GM21717 (cell line): ENCODE data around the gene KCNH5.

ENCODE experiments used
- ATAC-seq: cut with Tn5 transposase; IDR thresholded peaks from one replicate; pipeline ENCODE4 v1.9.1; 2021; ENCODE audit warnings: mild to moderate bottlenecking, moderate library complexity; ENCODE audit not compliant: unreplicated experiment

Gene KCNH5

DNA sequence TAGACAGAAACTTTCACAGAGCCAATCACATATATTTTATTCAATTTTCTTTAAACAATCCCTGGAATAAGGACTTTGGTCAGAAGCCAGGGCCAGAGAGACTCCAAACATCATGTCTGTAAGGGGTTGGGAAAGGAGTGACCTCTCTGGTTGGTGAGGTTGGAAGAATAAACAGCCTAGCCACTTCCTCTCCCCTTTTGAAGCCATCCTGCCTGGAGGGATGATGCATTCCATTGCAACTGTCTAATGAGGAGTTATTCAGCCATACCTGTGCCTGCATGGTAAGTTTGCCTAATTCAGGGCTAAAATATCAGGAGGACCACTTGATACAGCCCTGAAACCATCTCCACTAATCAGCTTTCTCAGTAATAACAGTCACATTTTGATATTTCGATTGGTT, 299.8 kb downstream of the KCNH5 start:
- ATAC-seq, result no peak

DNA sequence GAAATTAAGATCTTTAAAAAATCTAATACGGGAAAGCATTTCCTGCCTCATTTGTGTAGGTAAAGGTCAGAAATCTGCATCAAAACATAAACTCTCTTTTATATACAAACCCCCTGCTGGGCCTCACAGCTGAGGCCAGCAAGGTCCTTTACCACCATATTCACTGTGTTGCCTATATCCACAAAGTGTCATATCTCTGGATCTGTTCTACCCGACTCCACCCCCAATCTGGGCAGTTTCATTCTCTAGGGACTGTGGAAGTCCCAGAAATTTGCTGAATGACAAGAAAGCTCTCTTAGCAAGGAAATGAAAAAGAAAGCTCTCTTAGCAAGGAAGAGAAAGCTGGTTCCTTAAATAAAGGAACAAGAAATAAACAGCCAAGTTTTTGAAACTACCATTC, 301.7 kb downstream of the KCNH5 start:
- no peak for ATAC-seq

GRCh38 chr14:62743118-62743517, 302.1 kb downstream of the KCNH5 start:
- ATAC-seq, result no peak

DNA sequence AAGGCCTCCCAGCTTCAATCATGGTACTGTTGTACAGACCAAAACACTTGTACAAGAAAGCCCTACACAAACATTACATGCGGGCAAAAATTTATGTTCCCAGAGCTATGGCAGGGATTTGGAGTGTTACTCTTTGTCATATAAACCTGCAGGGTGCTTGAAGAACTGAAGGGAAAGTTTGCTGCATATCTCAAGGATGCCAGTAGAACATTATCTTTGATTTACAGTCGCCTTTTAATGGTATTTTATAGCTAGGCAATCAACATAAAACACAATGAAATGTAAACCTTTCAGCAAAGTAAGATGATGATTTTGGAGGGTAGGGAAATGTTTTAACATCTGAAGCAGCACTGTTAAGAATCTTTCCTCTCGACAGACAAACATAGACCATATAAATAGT, 305.6 kb downstream of the KCNH5 start:
- no peak for ATAC-seq

DNA sequence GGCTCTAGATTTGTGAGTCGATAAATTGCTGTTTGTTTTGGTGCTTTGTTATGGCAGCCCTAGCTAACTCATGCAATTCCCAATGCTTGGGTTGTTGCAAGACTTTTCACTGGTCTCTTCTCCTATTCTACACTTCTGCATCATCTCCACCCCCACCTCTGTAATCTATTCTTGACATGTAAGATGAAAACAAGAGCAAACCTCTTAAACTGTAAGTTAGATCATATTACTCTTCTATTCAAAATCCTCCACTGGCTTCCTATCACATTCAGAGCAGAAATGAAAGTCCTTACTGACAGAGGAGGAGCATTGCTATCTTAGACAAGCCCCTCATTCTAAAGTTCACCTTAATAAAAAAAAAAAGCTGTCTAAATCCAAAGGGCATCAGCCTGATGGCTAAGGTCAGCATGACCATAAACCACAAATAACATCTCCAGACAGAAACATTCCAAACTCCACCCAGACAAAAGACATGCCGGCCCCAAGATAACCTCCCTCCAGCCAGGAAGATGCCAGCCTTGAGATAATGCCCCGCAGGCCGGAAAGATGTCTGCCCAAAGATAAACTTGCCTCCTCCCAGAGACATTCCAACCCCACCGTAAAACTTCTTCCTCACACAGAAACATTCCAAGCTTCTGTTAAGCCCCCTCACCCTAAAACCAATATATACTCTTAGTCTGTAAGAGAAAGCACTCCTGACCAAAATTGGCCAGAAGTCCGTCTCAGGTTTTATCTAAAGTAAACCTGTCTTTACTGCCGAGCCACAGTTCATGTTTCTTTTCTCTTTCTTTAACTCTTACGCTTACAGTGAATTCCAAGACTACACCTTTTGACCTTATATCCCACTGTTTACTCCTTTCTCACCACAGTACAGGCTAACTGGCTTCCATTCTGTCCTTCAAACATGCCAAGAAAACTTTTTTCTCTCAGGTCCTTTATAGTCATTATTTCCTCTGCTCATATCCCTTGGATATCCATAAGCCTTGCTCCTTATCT, 308.9 kb downstream of the KCNH5 start:
- ATAC-seq, result no peak

DNA sequence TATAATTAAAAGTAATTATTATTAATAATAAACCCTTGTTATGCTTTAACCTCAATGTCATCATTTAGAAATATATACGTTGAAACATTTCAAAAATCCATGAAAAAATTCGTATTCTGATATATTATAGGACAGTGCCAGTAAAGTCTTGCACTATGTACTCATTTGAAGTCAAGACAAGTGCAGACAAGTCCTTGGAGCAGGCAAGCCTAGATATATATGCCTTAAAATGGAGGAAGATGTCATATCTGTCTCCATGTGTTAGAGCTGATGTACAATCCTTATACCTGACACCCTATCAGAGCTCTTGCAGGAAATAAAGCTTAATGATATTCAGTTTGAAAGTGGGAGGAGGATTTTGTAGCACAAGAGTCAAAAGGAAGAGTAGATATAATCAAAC, 310.4 kb downstream of the KCNH5 start:
- no peak for ATAC-seq

DNA sequence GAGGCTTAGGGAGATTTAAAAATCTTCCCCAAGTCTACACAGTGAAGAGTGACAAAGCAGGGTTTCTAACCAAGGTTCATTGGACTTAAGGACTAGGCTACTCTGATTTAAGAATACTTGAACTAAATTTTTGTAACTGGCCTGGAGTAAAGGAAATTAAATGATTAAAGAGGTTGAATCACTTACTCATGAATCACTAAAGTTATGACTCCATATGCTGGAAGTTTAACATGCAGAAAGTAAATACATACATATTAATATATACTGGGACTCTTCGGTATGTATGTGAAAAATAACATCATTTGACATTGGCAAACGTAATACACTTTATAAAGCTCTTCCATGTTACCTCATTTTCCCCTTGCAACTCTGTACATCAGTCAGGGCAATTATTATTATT, 322.9 kb downstream of the KCNH5 start:
- ATAC-seq, result no peak

GRCh38 chr14:62718629-62719028, 326.6 kb downstream of the KCNH5 start:
- no peak for ATAC-seq

GRCh38 chr14:62711351-62712023, 333.8 kb downstream of the KCNH5 start:
- ATAC-seq, result no peak

- ATAC-seq, result no peak
Observed at GRCh38 chr14:62710811-62711210, 334.4 kb downstream of the KCNH5 start.

DNA sequence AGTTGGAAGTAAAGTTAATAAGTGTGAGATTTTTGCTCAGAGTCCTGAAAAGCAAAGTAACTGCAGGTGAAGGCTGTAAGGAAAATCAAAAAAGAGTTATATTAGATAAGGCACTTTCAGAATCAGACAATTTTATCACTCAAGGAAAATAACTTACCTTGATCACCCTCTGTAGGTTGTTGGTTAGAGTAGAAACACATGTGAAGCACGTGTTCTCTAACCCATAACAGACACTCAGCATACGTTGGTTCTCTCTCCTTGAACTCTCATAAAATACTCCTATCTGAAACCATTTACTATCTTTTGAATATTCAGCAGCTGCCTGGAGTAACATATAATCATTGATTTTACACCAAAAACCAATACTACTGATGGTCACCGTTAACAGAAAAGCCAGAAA, 335.5 kb downstream of the KCNH5 start:
- ATAC-seq, result no peak

GRCh38 chr14:62706217-62706616, 339.0 kb downstream of the KCNH5 start:
- ATAC-seq, result no peak

GRCh38 chr14:62697461-62697860, 347.8 kb downstream of the KCNH5 start:
- no peak for ATAC-seq

GRCh38 chr14:62696929-62697328, 348.3 kb downstream of the KCNH5 start:
- no peak for ATAC-seq

DNA sequence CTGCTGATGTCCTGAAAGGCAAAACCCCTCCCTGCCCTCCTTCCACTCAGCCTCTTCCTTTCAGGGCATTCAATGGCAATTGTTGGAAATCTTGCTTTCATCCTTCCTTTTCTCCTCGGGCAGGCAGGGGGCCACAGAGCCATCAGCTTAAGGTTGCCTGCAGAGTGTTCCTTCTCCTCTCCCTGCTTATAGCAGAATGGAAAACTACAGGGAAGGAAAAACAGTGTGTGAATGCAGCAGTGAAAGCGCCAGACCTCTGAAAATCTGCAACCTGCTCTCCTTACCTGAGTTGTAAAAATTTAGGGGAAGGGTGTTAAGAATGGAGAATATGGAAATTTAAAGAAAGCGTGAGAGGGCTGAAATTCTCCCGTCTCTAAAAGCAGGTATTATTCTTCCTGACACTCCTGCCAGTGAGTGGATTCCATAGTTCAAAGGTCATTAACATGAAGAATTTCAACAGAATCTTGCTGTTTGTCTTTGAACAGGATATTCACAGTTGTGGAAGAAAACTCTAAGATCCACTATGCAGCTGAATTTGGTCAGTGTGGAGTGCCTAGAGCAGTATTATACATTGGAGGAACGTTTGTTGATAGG, 348.8 kb downstream of the KCNH5 start:
- ATAC-seq, result no peak

DNA sequence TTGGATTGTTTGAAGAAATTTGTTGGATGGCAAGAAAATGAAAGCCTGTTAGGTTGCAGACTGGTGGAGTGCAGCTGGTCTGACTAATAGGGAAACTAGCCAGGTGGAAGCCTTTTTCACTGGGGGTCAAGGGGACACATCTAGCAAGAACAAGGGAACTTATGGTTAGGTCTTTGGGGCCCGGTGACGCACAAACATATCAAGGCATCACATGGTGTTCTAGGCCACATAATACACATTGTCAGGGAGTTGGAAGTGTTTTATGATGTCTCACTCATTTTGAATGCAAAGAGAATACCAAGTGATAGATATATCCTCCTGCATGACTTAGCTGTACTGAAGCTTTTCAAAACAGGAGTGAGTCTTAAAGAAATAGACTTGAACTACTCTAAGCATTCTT, 351.2 kb downstream of the KCNH5 start:
- ATAC-seq, result no peak

DNA sequence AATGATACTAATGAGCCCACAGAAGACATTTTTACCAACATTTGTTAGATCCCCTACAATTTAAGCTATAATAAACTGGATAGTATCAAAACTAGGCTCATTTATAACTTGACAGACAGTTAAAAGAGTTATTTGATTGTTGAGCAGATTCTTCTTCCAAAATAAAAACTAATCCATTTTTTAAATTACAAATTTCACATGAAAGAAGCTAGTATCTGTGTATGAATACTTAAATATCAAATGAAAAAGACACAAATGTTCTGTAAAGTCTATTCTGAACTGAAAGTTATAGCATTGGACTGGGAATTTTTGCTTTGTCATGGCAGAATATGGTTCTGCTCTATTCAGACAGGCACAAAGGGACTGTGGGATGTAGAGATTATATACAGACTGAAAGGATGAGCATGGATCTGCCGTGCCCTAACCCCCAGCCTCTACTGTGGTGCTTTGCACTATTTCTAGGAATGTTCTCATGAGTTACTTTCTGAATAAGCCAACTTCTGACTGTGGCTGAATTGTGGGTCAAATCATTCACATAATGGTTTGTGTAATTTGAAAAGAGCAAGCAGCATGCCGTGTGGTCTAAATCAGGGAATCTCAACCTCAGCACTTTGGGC, 352.7 kb downstream of the KCNH5 start:
- ATAC-seq, result no peak

DNA sequence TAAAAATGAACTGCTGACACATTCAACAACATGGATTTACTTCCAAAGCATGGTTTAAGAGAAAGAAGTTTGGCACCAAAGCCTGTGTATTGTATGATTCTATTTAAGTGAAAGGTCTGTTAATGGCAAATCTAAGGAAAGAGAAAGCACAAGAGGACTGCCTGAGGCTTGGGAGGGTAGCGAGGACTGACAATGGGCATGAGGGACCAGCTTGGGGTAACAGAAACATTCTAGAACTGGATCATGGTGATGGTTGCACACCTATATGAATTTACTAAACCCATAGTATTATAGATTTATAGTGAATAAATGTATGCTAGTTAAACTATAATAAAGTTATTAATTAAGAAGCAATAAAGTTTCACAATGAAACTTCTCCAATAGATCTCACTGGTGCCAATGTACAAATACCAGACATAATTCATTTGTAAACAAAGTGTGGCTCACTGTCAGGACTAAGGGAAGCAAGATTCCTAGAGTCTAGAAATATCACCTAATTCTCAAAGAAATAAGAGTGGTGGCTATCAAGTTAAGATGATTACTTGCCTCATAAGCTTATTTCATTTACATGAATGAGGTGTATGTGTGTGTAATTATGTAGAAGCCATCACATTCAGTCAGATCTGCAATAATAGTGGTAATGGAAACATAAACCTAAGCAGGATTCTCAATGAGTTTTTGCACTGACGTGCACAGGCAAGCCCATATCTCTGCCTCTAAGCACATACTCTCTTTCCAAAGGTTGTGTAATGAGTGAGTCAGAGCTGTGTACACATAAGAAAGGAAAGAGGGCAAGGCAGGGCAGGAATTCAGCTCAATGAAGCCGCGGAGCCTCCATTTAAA, 353.4 kb downstream of the KCNH5 start:
- ATAC-seq, result no peak

DNA sequence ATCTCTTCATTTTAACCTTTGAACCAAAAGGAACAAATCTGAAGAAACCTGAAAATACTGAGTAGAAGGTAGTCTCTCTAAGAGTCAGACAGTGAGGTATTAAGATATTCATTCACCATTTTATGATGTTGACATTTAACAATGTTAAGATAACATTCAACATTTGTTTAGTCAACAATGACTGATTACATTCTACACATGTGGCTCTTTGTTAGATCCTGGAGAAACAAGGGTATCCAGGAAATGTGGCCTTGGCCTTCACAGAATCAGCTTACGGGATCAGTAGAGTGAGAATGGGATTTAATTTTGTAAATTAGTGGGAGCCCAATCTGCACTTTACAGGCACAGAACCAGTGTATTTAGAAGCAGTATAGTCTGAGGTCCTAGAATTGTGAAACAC, 355.5 kb downstream of the KCNH5 start:
- ATAC-seq, result no peak

- ATAC-seq, result no peak
Observed at GRCh38 chr14:62687818-62688217, 357.4 kb downstream of the KCNH5 start.
